B cell (primary cell): Measurements from ENCODE around the gene AZIN2. TPM values are rescaled to one million over a fixed set of nuclear protein-coding genes. Genes with fewer than 3 reads are reported as not detected.

Experiments used
- ATAC-seq: fragments of 200-7000 bp; cut with Tn5 transposase; one replicate; pipeline ENCODE4 v1.10.0; 2021; ENCODE audit warnings: low read depth, mild to moderate bottlenecking, moderate number of reproducible peaks, moderate library complexity
- CTCF ChIA-PET: fragments of 350-600 bp; sonication (Branson Sonifier 250); formaldehyde crosslinking; loops from one replicate; lab custom pipeline; 2021; ENCODE audit warnings: antibody characterized with exemption, inconsistent platforms; lab: Charles Lee
- POLR2A ChIA-PET: fragments of 350-600 bp; sonication (Branson Sonifier 250); formaldehyde crosslinking; loops from one replicate; lab custom pipeline; 2021; ENCODE audit warnings: antibody characterized with exemption; lab: Charles Lee
- DNase-seq: peaks from one replicate; pipeline ENCODE4 v3.0.0; 2013
- H2AFZ ChIP-seq: 2 replicates; pipeline ENCODE4 v1.6.1; 2012; ENCODE audit warnings: mild to moderate bottlenecking, low read depth, low read length; ENCODE audit not compliant: insufficient read depth, poor library complexity, severe bottlenecking
- H3K27ac ChIP-seq, 2 donors: 1 replicate in 1 of 2; 2 replicates in 1 of 2; pipeline ENCODE4 v1.5.1; 2012 to 2013; ENCODE audit warnings: low read length in 2 of 2, mild to moderate bottlenecking in 2 of 2, moderate library complexity in 1 of 2
- H3K27me3 ChIP-seq, 4 experiments: fragments of 200-600 bp in 1 of 4; sonication (generic) in 1 of 4; replicated peaks in 1 of 4; 1 replicate in 2 of 4; 2 replicates in 2 of 4; pipeline versions ENCODE4 v1.6.1 to v1.7.0; 2013 to 2016; ENCODE audit warnings: low read length in 3 of 4, mild to moderate bottlenecking in 2 of 4, mixed read lengths in 1 of 4, moderate library complexity in 1 of 4; ENCODE audit not compliant: insufficient read depth in 4 of 4, control insufficient read depth in 3 of 4; ENCODE audit errors: control extremely low read depth in 1 of 4
- H3K36me3 ChIP-seq, 2 experiments: replicated peaks in 1 of 2; 1 replicate in 1 of 2; 2 replicates in 1 of 2; pipeline versions ENCODE4 v1.6.1 to v1.7.1; 2013; ENCODE audit warnings: low read length in 1 of 2; ENCODE audit not compliant: insufficient read depth in 2 of 2, control insufficient read depth in 1 of 2; ENCODE audit errors: control extremely low read depth in 1 of 2, extremely low read depth in 1 of 2
- H3K4me1 ChIP-seq, 2 donors: fragments of 200-600 bp in 1 of 2; sonication (generic) in 1 of 2; 1 replicate in 1 of 2; 2 replicates in 1 of 2; pipeline versions ENCODE4 v1.5.1 to v1.6.1; 2013 to 2017; ENCODE audit warnings: low read length in 2 of 2; ENCODE audit not compliant: control insufficient read depth in 2 of 2, insufficient read depth in 2 of 2
- H3K4me2 ChIP-seq: replicated peaks from 2 replicates; pipeline ENCODE3; 2012; ENCODE audit warnings: mild to moderate bottlenecking, low read depth, low read length; ENCODE audit not compliant: poor library complexity, severe bottlenecking
- H3K4me3 ChIP-seq, 5 experiments: fragments of 200-600 bp in 1 of 5; sonication (generic) in 1 of 5; 1 replicate in 3 of 5; 2 replicates in 2 of 5; pipeline versions ENCODE4 v1.5.1 to v1.7.0; 2011 to 2016; ENCODE audit warnings: low read length in 4 of 5, mild to moderate bottlenecking in 4 of 5, low read depth in 2 of 5, control low read depth in 1 of 5, moderate library complexity in 1 of 5; ENCODE audit not compliant: insufficient read depth in 1 of 5; ENCODE audit errors: control extremely low read depth in 1 of 5, extremely low read depth in 1 of 5
- H3K79me2 ChIP-seq: fragments of 200-600 bp; sonication (generic); one replicate; pipeline ENCODE4 v1.6.0; 2016; ENCODE audit warnings: low read length; ENCODE audit not compliant: control insufficient read depth, insufficient read depth
- H3K9ac ChIP-seq: fragments of 200-600 bp; sonication (generic); 2 replicates; pipeline ENCODE4 v1.6.1; 2017; ENCODE audit warnings: mild to moderate bottlenecking, low read length, moderate library complexity
- H3K9me3 ChIP-seq, 3 donors: one replicate each; pipeline versions ENCODE4 v1.6.1 to v1.7.1; 2013; ENCODE audit warnings: low read length in 2 of 3; ENCODE audit not compliant: control insufficient read depth in 2 of 3, insufficient read depth in 1 of 3; ENCODE audit errors: control extremely low read depth in 1 of 3
- H4K20me1 ChIP-seq: 2 replicates; pipeline ENCODE4 v1.6.0; 2012; ENCODE audit warnings: mild to moderate bottlenecking, low read length; ENCODE audit not compliant: insufficient read depth, control insufficient read depth, poor library complexity, severe bottlenecking
- H3K27ac Mint-ChIP-seq: one replicate; pipeline ENCODE4 v1.8.0; 2021; ENCODE audit warnings: mixed read lengths
- H3K27me3 Mint-ChIP-seq: one replicate; pipeline ENCODE4 v1.8.0; 2021; ENCODE audit warnings: mixed read lengths
- H3K4me1 Mint-ChIP-seq: one replicate; pipeline ENCODE4 v1.8.0; 2021; ENCODE audit warnings: mixed read lengths
- H3K4me3 Mint-ChIP-seq: one replicate; pipeline ENCODE4 v1.8.0; 2021; ENCODE audit warnings: mixed read lengths
- H3K9me3 Mint-ChIP-seq: one replicate; pipeline ENCODE4 v1.8.0; 2022; ENCODE audit warnings: mixed read lengths; ENCODE audit not compliant: insufficient read depth
- EZH2 ChIP-seq: IDR thresholded peaks from 2 replicates; pipeline ENCODE4 v1.6.1; 2012; ENCODE audit warnings: borderline replicate concordance, low read depth, mild to moderate bottlenecking, moderate library complexity, low read length; ENCODE audit not compliant: insufficient read depth, poor library complexity, severe bottlenecking
- WGBS: methylation state at CpG from one replicate; pipeline ENCODE4 v1.1.5; 2013; ENCODE audit warnings: missing lambda C conversion rate; ENCODE audit not compliant: insufficient coverage; 5-methylcytosine and 5-hydroxymethylcytosine counted together
- intact Hi-C: fragments of 100-400 bp; cut with micrococcal nuclease; formaldehyde crosslinking; loops from one replicate; pipeline ENCODE4 v1.10.0; 2022
- polyA plus RNA-seq: library from polyadenylated mRNA; depleted of rRNA; stranded (reverse); fragments of >200 nt; gene quantifications from 2 replicates; pipeline ENCODE4 v1.2.3, GENCODE V29; 2012
- total RNA-seq, 2 donors: library from RNA; stranded (reverse); fragments of 120-200 nt in 1 of 2; gene quantifications; 1 replicate in 1 of 2; 2 replicates in 1 of 2; pipeline versions ENCODE4 v1.2.3 to v1.2.4, GENCODE V29; 2013 to 2022
- TF ChIP-seq, protein P1 (sequence below): fragments of 200-600 bp; IDR thresholded peaks from one replicate; pipeline ENCODE4 v1.8.0; 2022; ENCODE audit warnings: antibody characterized with exemption, mild to moderate bottlenecking

Gene AZIN2
- total and polyA plus RNA-seq, 2 donors (not counting 1 experiment from before 2014, with no cell fraction given): 0.33 to 5.9 TPM

- no peaks in the 10 kb centered on the region for H4K20me1 ChIP-seq
- H3K4me1 Mint-ChIP-seq: peaks cover 7% of the 10 kb centered on the region
- H3K79me2 ChIP-seq: no peaks in the 10 kb centered on the region
- ChIA-PET CTCF (no interaction called here), POLR2A (no interaction called here)
- H3K27ac Mint-ChIP-seq: no peak overlapping the region
- WGBS: 89% methylated on average over 4 of the region's 4 CpGs
- H3K36me3 ChIP-seq: peaks cover 3 to 16% of the 10 kb centered on the region in 2 experiments
- intact Hi-C loops: no loop called here
- H3K9me3 ChIP-seq: no peaks in the 10 kb centered on the region
- peaks cover 0 to 12% of the 10 kb centered on the region in 2 donors for H3K4me1 ChIP-seq
- no peak overlapping the region for H3K4me3 ChIP-seq
- H3K4me2 ChIP-seq: no peak overlapping the region
- H3K27me3 ChIP-seq: no peaks in the 10 kb centered on the region
- H3K9ac ChIP-seq: no peak overlapping the region
- DNase-seq (no peak), ATAC-seq (no peak)
- no peak overlapping the region for H3K27ac ChIP-seq
- H2AFZ ChIP-seq: no peak overlapping the region
- no peak overlapping the region for H3K4me3 Mint-ChIP-seq
- no peaks in the 10 kb centered on the region for H3K9me3 Mint-ChIP-seq
- TF ChIP-seq, protein P1, sequence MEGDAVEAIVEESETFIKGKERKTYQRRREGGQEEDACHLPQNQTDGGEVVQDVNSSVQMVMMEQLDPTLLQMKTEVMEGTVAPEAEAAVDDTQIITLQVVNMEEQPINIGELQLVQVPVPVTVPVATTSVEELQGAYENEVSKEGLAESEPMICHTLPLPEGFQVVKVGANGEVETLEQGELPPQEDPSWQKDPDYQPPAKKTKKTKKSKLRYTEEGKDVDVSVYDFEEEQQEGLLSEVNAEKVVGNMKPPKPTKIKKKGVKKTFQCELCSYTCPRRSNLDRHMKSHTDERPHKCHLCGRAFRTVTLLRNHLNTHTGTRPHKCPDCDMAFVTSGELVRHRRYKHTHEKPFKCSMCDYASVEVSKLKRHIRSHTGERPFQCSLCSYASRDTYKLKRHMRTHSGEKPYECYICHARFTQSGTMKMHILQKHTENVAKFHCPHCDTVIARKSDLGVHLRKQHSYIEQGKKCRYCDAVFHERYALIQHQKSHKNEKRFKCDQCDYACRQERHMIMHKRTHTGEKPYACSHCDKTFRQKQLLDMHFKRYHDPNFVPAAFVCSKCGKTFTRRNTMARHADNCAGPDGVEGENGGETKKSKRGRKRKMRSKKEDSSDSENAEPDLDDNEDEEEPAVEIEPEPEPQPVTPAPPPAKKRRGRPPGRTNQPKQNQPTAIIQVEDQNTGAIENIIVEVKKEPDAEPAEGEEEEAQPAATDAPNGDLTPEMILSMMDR: no peak
- H3K27me3 Mint-ChIP-seq: no peaks in the 10 kb centered on the region
These were observed 75.1 kb downstream of the AZIN2 start for GRCh38 chr1:33155877-33156538.

DNA sequence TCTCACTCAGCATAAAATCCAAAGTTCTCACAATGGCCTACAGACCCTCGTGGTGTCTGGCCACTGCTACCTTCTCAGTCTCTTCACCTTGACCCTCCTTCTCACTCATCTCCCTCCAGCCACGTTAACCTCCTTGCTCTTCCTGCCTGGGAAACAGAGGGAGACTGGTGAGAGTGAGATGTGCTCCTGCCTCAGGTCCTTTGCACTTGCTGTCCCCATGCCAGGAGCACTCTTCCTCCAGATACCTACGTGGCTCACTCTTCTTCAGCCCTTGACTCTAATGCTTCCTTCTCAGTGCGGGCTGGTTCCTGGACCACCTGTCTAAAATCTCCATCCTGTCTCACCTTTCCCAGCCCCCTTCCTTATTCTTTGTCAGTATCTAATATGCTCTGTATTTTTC, 76.2 kb downstream of the AZIN2 start:
- no peak for DNase-seq
- intact Hi-C loops: no loop called here
- WGBS: 100% methylated on average over 3 of the region's 4 CpGs

More for the DNA sequence above, 76.2 kb downstream of the AZIN2 start:
- ChIA-PET POLR2A (no interaction called here), CTCF (no interaction called here)
- no peak for ATAC-seq
- TF ChIP-seq, protein P1: no peak
- TF ChIP-seq EZH2: no peak
- Histone ChIP-seq H2AFZ (no peak overlapping the region), H3K4me1 (peaks cover 0 to 7% of the 10 kb centered on the region in 2 donors), H4K20me1 (no peaks in the 10 kb centered on the region), H3K27ac (no peak overlapping the region), H3K4me3 (no peak overlapping the region), H3K9ac (no peak overlapping the region), H3K79me2 (no peaks in the 10 kb centered on the region), H3K36me3 (peaks cover 3 to 16% of the 10 kb centered on the region in 2 experiments), H3K4me2 (no peak overlapping the region), H3K27me3 (no peaks in the 10 kb centered on the region), H3K9me3 (no peaks in the 10 kb centered on the region)
- Mint-ChIP-seq H3K9me3 (no peaks in the 10 kb centered on the region), H3K4me3 (no peak overlapping the region), H3K4me1 (peaks cover 2% of the 10 kb centered on the region), H3K27ac (no peak overlapping the region), H3K27me3 (no peaks in the 10 kb centered on the region)
